ENCODE data around the gene SF3B5. TPM values are rescaled to one million over a fixed set of nuclear protein-coding genes. Genes with fewer than 3 reads are reported as not detected.

SF3B5 gene
- total RNA-seq, 1 donor from 2014 or later, result 98.0 TPM

DNA sequence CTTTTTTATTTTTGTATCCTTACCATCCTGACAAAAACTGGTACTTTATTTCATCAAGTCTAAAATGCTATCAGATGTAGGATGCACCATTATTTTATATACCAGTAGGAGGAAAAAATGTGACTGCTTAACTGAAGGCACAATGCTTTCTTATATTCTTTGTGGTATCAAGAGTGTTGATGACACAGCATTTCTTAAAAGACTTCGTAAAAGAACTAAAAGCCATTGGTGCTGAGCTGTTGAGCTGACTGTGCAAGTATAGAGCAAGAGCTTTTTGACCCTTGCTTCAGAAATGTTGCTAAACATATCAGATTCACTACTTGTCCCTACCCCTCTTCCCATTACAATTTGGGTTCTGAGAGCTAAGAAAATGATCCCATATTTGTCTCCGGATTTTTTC, 17.5 kb downstream of the SF3B5 start:
- Mint-ChIP-seq H3K27ac (ENCODE audit: unreplicated experiment) (no peak overlapping the region), H3K36me3 (ENCODE audit: unreplicated experiment) (no peaks in the 10 kb centered on the region), H3K9me3 (ENCODE audit: unreplicated experiment) (no peaks in the 10 kb centered on the region), H3K4me1 (ENCODE audit: low read depth, unreplicated experiment) (no peaks in the 10 kb centered on the region), H3K4me3 (ENCODE audit: unreplicated experiment) (no peak overlapping the region), H3K27me3 (ENCODE audit: unreplicated experiment) (no peaks in the 10 kb centered on the region)
- no peak for DNase-seq
- TF ChIP-seq, protein P1, sequence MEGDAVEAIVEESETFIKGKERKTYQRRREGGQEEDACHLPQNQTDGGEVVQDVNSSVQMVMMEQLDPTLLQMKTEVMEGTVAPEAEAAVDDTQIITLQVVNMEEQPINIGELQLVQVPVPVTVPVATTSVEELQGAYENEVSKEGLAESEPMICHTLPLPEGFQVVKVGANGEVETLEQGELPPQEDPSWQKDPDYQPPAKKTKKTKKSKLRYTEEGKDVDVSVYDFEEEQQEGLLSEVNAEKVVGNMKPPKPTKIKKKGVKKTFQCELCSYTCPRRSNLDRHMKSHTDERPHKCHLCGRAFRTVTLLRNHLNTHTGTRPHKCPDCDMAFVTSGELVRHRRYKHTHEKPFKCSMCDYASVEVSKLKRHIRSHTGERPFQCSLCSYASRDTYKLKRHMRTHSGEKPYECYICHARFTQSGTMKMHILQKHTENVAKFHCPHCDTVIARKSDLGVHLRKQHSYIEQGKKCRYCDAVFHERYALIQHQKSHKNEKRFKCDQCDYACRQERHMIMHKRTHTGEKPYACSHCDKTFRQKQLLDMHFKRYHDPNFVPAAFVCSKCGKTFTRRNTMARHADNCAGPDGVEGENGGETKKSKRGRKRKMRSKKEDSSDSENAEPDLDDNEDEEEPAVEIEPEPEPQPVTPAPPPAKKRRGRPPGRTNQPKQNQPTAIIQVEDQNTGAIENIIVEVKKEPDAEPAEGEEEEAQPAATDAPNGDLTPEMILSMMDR (IDR thresholded peaks at IDR 0.05; ENCODE audit: partially characterized antibody, unreplicated experiment), result no peak

DNA sequence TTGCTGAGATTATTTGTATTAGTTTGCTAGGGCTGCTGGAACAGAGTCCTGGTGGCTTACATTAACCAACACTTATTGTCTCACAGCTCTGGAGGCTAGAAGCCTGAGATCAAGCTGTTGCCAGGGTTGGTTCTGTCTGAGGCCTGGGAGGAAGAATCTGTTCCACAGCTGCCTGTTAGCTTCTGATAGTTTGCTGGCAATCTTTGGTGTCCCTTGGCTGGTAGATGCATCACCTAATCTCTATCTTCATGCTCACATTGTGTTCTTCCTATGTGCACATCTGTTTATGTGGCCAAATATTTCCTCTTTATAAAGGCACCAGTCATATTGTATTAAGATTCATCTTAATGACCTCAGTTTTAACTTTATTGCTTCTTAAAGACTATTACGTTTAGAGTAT, 19.5 kb downstream of the SF3B5 start:
- no peaks in the 10 kb centered on the region for H3K4me1 Mint-ChIP-seq (ENCODE audit: low read depth, unreplicated experiment)
- DNase-seq, result no peak
- H3K27ac Mint-ChIP-seq (ENCODE audit: unreplicated experiment), result no peak overlapping the region

DNA sequence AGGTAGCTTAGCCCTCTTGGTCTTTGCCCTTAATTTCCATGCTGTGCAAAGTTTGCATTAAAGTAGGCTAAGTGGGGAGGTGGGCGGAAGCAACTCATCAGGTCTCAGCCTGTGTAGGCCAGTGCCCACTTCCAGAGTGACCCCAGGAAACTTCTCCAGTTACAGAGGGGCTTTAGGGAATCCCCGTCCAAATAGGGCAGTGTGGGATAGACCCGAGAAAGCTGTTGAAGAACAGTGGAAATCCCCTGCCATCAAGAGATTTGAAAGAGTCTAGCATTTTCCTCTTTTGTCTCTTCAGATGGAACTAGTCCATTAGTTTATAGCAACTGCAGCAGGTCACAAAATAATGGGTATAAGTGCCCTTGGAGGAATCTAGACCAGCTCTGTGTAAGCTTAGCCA, 20.2 kb downstream of the SF3B5 start:
- Mint-ChIP-seq H3K27ac (ENCODE audit: unreplicated experiment) (no peak overlapping the region), H3K4me3 (ENCODE audit: unreplicated experiment) (no peak overlapping the region), H3K27me3 (ENCODE audit: unreplicated experiment) (peaks cover 4% of the 10 kb centered on the region), H3K36me3 (ENCODE audit: unreplicated experiment) (no peaks in the 10 kb centered on the region), H3K4me1 (ENCODE audit: low read depth, unreplicated experiment) (no peaks in the 10 kb centered on the region), H3K9me3 (ENCODE audit: unreplicated experiment) (no peaks in the 10 kb centered on the region)
- no peak for DNase-seq
- TF ChIP-seq, protein P1 (IDR thresholded peaks at IDR 0.05; ENCODE audit: partially characterized antibody, unreplicated experiment), result no peak

More for the DNA sequence above, 19.5 kb downstream of the SF3B5 start:
- TF ChIP-seq, protein P1 (IDR thresholded peaks at IDR 0.05; ENCODE audit: partially characterized antibody, unreplicated experiment), result no peak
- Mint-ChIP-seq H3K36me3 (ENCODE audit: unreplicated experiment) (no peaks in the 10 kb centered on the region), H3K27me3 (ENCODE audit: unreplicated experiment) (peaks cover 4% of the 10 kb centered on the region), H3K4me3 (ENCODE audit: unreplicated experiment) (no peak overlapping the region), H3K9me3 (ENCODE audit: unreplicated experiment) (no peaks in the 10 kb centered on the region)

DNA sequence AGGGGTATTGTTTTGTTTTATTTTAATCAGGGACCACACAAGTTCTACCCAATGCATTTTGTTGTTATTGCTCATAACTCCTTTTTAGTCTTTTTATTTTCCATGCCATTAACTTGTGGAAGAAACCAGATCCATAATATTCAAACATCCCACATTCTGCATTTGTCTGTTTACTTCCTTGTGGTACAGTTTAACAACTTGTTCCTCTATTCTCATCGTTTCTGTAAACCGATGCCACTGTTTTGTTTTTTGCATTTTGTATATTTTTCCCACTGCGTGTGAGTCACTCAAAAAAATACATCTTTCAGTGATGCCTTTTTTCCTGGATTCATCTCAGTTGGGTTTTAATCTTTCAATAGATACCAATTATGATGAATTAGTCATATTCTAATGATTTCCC, 22.3 kb downstream of the SF3B5 start:
- TF ChIP-seq, protein P1 (IDR thresholded peaks at IDR 0.05; ENCODE audit: partially characterized antibody, unreplicated experiment), result no peak
- H3K27ac Mint-ChIP-seq (ENCODE audit: unreplicated experiment), result no peak overlapping the region

DNA sequence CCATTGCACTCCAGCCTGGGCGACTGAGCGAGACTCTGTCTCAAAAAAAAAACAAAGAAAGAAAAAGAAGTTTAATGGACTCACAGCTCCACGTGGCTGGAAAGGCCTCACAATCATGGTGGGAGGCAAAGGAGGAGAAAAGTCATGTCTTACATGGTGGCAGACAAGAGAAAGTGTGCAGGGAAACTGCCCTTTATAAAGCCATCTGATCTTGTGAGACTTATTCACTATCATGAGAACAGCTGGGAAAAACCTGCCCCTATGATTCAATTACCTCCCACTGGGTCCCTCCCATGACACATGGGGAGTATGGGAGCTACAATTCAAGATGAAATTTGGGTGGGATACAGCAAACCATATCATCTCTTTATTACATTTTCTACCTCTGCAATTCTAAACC, 25.9 kb downstream of the SF3B5 start:
- TF ChIP-seq, protein P1 (IDR thresholded peaks at IDR 0.05; ENCODE audit: partially characterized antibody, unreplicated experiment), result no peak
- no peak for DNase-seq
- Mint-ChIP-seq H3K36me3 (ENCODE audit: unreplicated experiment) (no peaks in the 10 kb centered on the region), H3K9me3 (ENCODE audit: unreplicated experiment) (peaks cover 4% of the 10 kb centered on the region), H3K4me1 (ENCODE audit: low read depth, unreplicated experiment) (no peaks in the 10 kb centered on the region), H3K27ac (ENCODE audit: unreplicated experiment) (no peak overlapping the region), H3K27me3 (ENCODE audit: unreplicated experiment) (peaks cover 10% of the 10 kb centered on the region), H3K4me3 (ENCODE audit: unreplicated experiment) (no peak overlapping the region)

More for the DNA sequence above, 22.3 kb downstream of the SF3B5 start:
- no peaks in the 10 kb centered on the region for H3K4me1 Mint-ChIP-seq (ENCODE audit: low read depth, unreplicated experiment)
- no peaks in the 10 kb centered on the region for H3K36me3 Mint-ChIP-seq (ENCODE audit: unreplicated experiment)
- DNase-seq, result no peak
- no peak overlapping the region for H3K4me3 Mint-ChIP-seq (ENCODE audit: unreplicated experiment)
- no peaks in the 10 kb centered on the region for H3K9me3 Mint-ChIP-seq (ENCODE audit: unreplicated experiment)
- H3K27me3 Mint-ChIP-seq (ENCODE audit: unreplicated experiment), result peaks cover 4% of the 10 kb centered on the region
